Endothelial cell of umbilical vein (primary cell): ENCODE data around the gene VWA8. TPM values are rescaled to one million over a fixed set of nuclear protein-coding genes. Genes with fewer than 3 reads are reported as not detected.

ENCODE experiments used
- BruUV-seq: library from RNA; stranded (reverse); fragments of 400-500 nt; replicated peaks from 2 replicates; lab custom pipeline; 2021; lab: Mats Ljungman, UMichigan
- CTCF ChIA-PET: fragments of 300-600, 350-600 bp; sonication (Branson Sonifier 250); formaldehyde crosslinking; loops from one replicate; lab custom pipeline; 2021; ENCODE audit warnings: antibody characterized with exemption, inconsistent platforms; lab: Charles Lee
- POLR2A ChIA-PET: fragments of 300-600, 350-600 bp; sonication (Branson Sonifier 250); formaldehyde crosslinking; loops from one replicate; lab custom pipeline; 2021; ENCODE audit warnings: antibody characterized with exemption, inconsistent platforms; lab: Charles Lee
- DNase-seq: peaks from one replicate; pipeline ENCODE4 v3.0.0-alpha.2; 2011; ENCODE audit warnings: low read depth, low spot score
- FAIRE-seq: peaks from 2 replicates; lab custom pipeline; 2011; peaks lifted over from hg19 to GRCh38; lab: Jason Lieb, UNC
- H2AFZ ChIP-seq: 2 replicates; pipeline ENCODE4 v1.6.0; 2012; ENCODE audit warnings: low read depth, low read length, control low read depth, inconsistent platforms
- H3K27ac ChIP-seq: 2 replicates; pipeline ENCODE4 v1.5.1; 2011; ENCODE audit warnings: low read depth, mild to moderate bottlenecking, control low read depth, low read length, moderate library complexity; ENCODE audit not compliant: insufficient read depth
- H3K27me3 ChIP-seq, 2 experiments: 2 replicates each; pipeline versions ENCODE4 v1.6.0 to v1.6.1; 2011; ENCODE audit warnings: low read length in 2 of 2, mixed read lengths in 1 of 2; ENCODE audit not compliant: control insufficient read depth in 2 of 2, insufficient read depth in 2 of 2
- H3K36me3 ChIP-seq, 2 experiments: 2 replicates in 1 of 2; 3 replicates in 1 of 2; pipeline ENCODE4 v1.5.1; 2011; ENCODE audit warnings: low read length in 2 of 2, mild to moderate bottlenecking in 1 of 2, moderate library complexity in 1 of 2; ENCODE audit not compliant: control insufficient read depth in 2 of 2, insufficient read depth in 2 of 2; ENCODE audit errors: extremely low read depth in 1 of 2
- H3K4me1 ChIP-seq: 3 replicates; pipeline ENCODE4 v1.5.1; 2011; ENCODE audit warnings: mild to moderate bottlenecking, low read length; ENCODE audit not compliant: control insufficient read depth, insufficient read depth; ENCODE audit errors: extremely low read depth
- H3K4me2 ChIP-seq: 2 replicates; pipeline ENCODE4 v1.6.1; 2011; ENCODE audit warnings: low read length, control low read depth, mixed read lengths; ENCODE audit not compliant: insufficient read depth
- H3K4me3 ChIP-seq, 3 experiments: fragments of 200-600 bp in 1 of 3; sonication (generic), shearing (Covaris generic) in 1 of 3; replicated peaks in 1 of 3; 2 replicates each; pipeline ENCODE4 v1.5.1; 2011 to 2016; ENCODE audit warnings: control low read depth in 3 of 3, low read length in 3 of 3, mild to moderate bottlenecking in 2 of 3, inconsistent platforms in 1 of 3, low read depth in 1 of 3, moderate library complexity in 1 of 3; ENCODE audit not compliant: insufficient read depth in 1 of 3
- H3K79me2 ChIP-seq: 2 replicates; pipeline ENCODE4 v1.6.0; 2012; ENCODE audit warnings: low read length, inconsistent platforms; ENCODE audit not compliant: control insufficient read depth, insufficient read depth
- H3K9ac ChIP-seq: replicated peaks from 2 replicates; pipeline ENCODE3; 2011; ENCODE audit warnings: low read length, control low read depth; ENCODE audit not compliant: insufficient read depth; ENCODE audit errors: extremely low read depth
- H3K9me1 ChIP-seq: replicated peaks from 3 replicates; pipeline ENCODE4 v1.6.0; 2011; ENCODE audit warnings: mild to moderate bottlenecking, low read length; ENCODE audit not compliant: control insufficient read depth, insufficient read depth; ENCODE audit errors: extremely low read depth
- H3K9me3 ChIP-seq: replicated peaks from 2 replicates; pipeline ENCODE4 v1.5.1; 2012; ENCODE audit warnings: low read length, inconsistent platforms; ENCODE audit not compliant: control insufficient read depth, insufficient read depth
- H4K20me1 ChIP-seq: replicated peaks from 2 replicates; pipeline ENCODE3; 2011; ENCODE audit warnings: mild to moderate bottlenecking, low read length; ENCODE audit not compliant: control insufficient read depth, insufficient read depth; ENCODE audit errors: extremely low read depth
- CTCF ChIP-seq, 2 donors: IDR thresholded peaks; 1 replicate in 1 of 2; 2 replicates in 1 of 2; pipeline ENCODE4 v1.5.1; 2011; ENCODE audit warnings: low read length in 2 of 2, mild to moderate bottlenecking in 2 of 2, moderate library complexity in 2 of 2, control low read depth in 1 of 2, inconsistent platforms in 1 of 2, low read depth in 1 of 2; ENCODE audit not compliant: insufficient read depth in 1 of 2; ENCODE audit errors: extremely low read depth in 1 of 2
- EZH2 ChIP-seq: IDR thresholded peaks from 2 replicates; pipeline ENCODE4 v1.6.1; 2012; ENCODE audit warnings: borderline replicate concordance, low read depth, mild to moderate bottlenecking, moderate library complexity, low read length, inconsistent platforms; ENCODE audit not compliant: severe bottlenecking
- GATA2 ChIP-seq: IDR thresholded peaks from 2 replicates; pipeline ENCODE4 v1.7.0; 2011; ENCODE audit warnings: low read depth, mild to moderate bottlenecking, moderate library complexity, mixed read lengths, low read length; ENCODE audit not compliant: insufficient read length, insufficient read depth
- JUN ChIP-seq: IDR thresholded peaks from 2 replicates; pipeline ENCODE4 v1.6.1; 2011; ENCODE audit warnings: borderline replicate concordance, low read depth; ENCODE audit not compliant: insufficient read length, insufficient read depth
- MYC ChIP-seq: IDR thresholded peaks from one replicate; pipeline ENCODE4 v1.6.1; 2011; ENCODE audit warnings: mild to moderate bottlenecking, low read depth, low read length
- dilution Hi-C: fragments of 300-500 bp; cut with MboI; formaldehyde crosslinking; loops from one replicate; pipeline ENCODE4 v1.15.0; 2019; ENCODE audit warnings: low sequenced_read_pairs; ENCODE audit not compliant: extremely low pct_ligation_motif_present
- intact Hi-C: fragments of 100-400 bp; cut with micrococcal nuclease; formaldehyde crosslinking; loops from one replicate; pipeline ENCODE4 v1.10.0; 2022
- polyA plus RNA-seq, 4 experiments: library from polyadenylated mRNA; depleted of rRNA in 3 of 4; stranded (reverse) in 3 of 4; unstranded in 1 of 4; fragments of >200 nt; gene quantifications; 2 replicates each; pipeline versions ENCODE4 v1.2.1 to v1.2.3, GENCODE V29; 2011 to 2012; ENCODE audit warnings: missing spikeins in 1 of 4
- total RNA-seq: library from RNA; stranded (reverse); gene quantifications from 2 replicates; pipeline ENCODE4 v1.2.3, GENCODE V29; 2021

The VWA8 gene
- total and polyA plus RNA-seq, 2 donors (not counting 3 experiments of a cell fraction or from before 2014, with no cell fraction given): 2.9 to 11.3 TPM

GRCh38 chr13:41528021-41528420 is 432.9 kb downstream of the VWA8 start:
- H3K4me3 ChIP-seq: no peak overlapping the region
- H2AFZ ChIP-seq: no peak overlapping the region
- H3K27me3 ChIP-seq: peaks cover 5 to 6% of the 10 kb centered on the region in 2 experiments
- FAIRE-seq (no peak), DNase-seq (no peak)
- no peaks in the 10 kb centered on the region for H4K20me1 ChIP-seq
- no peaks in the 10 kb centered on the region for H3K36me3 ChIP-seq
- ChIA-PET CTCF (no interaction called here), POLR2A (no interaction called here)
- H3K9me1 ChIP-seq: no peaks in the 10 kb centered on the region
- no peaks in the 10 kb centered on the region for H3K79me2 ChIP-seq
- no peak overlapping the region for H3K4me2 ChIP-seq
- no peak overlapping the region for H3K9ac ChIP-seq
- no peak overlapping the region for H3K27ac ChIP-seq
- TF ChIP-seq CTCF (IDR thresholded peaks at IDR 0.05; ENCODE audit: extremely low read depth in 1 of 2, insufficient read depth in 1 of 2, low read depth in 1 of 2, low read length in 2 of 2) (no peak), EZH2 (no peak), JUN (no peak), GATA2 (no peak), MYC (no peak)
- no peaks in the 10 kb centered on the region for H3K9me3 ChIP-seq
- no peaks in the 10 kb centered on the region for H3K4me1 ChIP-seq
- intact Hi-C loops: no loop called here
- dilution Hi-C loops: no loop called here
- BruUV-seq: no TSS peak
